Measurements from ENCODE around the gene ARHGEF28.

ARHGEF28 gene

GRCh38 chr5:73814233-73814846 lies 188.3 kb downstream of the ARHGEF28 start:
- no peak for DNase-seq (ENCODE audit: low read depth in 2 of 2)

GRCh38 chr5:73815631-73816030 lies 189.6 kb downstream of the ARHGEF28 start:
- DNase-seq (ENCODE audit: low read depth in 2 of 2): no peak

- DNase-seq (ENCODE audit: low read depth in 2 of 2): no peak
Measured at GRCh38 chr5:73816656-73817420, 190.8 kb downstream of the ARHGEF28 start.

GRCh38 chr5:73818357-73818756 lies 192.4 kb downstream of the ARHGEF28 start:
- DNase-seq (ENCODE audit: low read depth in 2 of 2): no peak

GRCh38 chr5:73820326-73820725 lies 194.3 kb downstream of the ARHGEF28 start:
- no peak for DNase-seq (ENCODE audit: low read depth in 2 of 2)

GRCh38 chr5:73821003-73821402 lies 195.0 kb downstream of the ARHGEF28 start:
- DNase-seq (ENCODE audit: low read depth in 2 of 2): no peak

GRCh38 chr5:73822278-73822988 lies 196.4 kb downstream of the ARHGEF28 start:
- no peak for DNase-seq (ENCODE audit: low read depth in 2 of 2)

GRCh38 chr5:73822989-73823339 lies 197.0 kb downstream of the ARHGEF28 start:
- DNase-seq (ENCODE audit: low read depth in 2 of 2): no peak

GRCh38 chr5:73823508-73823925 lies 197.5 kb downstream of the ARHGEF28 start:
- DNase-seq (ENCODE audit: low read depth in 2 of 2): no peak

GRCh38 chr5:73825199-73825598 lies 199.2 kb downstream of the ARHGEF28 start:
- DNase-seq (ENCODE audit: low read depth in 2 of 2): no peak

GRCh38 chr5:73825736-73826135 lies 199.7 kb downstream of the ARHGEF28 start:
- DNase-seq (ENCODE audit: low read depth in 2 of 2): no peak

GRCh38 chr5:73826301-73827105 lies 200.5 kb downstream of the ARHGEF28 start:
- DNase-seq (ENCODE audit: low read depth in 2 of 2): no peak

GRCh38 chr5:73827106-73827450 lies 201.1 kb downstream of the ARHGEF28 start:
- no peak for DNase-seq (ENCODE audit: low read depth in 2 of 2)

GRCh38 chr5:73828465-73828864 lies 202.5 kb downstream of the ARHGEF28 start:
- no peak for DNase-seq (ENCODE audit: low read depth in 2 of 2)

GRCh38 chr5:73830646-73831045 lies 204.7 kb downstream of the ARHGEF28 start:
- no peak for DNase-seq (ENCODE audit: low read depth in 2 of 2)

GRCh38 chr5:73831066-73831465 lies 205.1 kb downstream of the ARHGEF28 start:
- DNase-seq (ENCODE audit: low read depth in 2 of 2): no peak

GRCh38 chr5:73834693-73835092 lies 208.7 kb downstream of the ARHGEF28 start:
- no peak for DNase-seq (ENCODE audit: low read depth in 2 of 2)

- DNase-seq (ENCODE audit: low read depth in 2 of 2): no peak
Measured at GRCh38 chr5:73835726-73836125, 209.7 kb downstream of the ARHGEF28 start.

- no peak for DNase-seq (ENCODE audit: low read depth in 2 of 2)
Measured at GRCh38 chr5:73836607-73837006, 210.6 kb downstream of the ARHGEF28 start.

- no peak for DNase-seq (ENCODE audit: low read depth in 2 of 2)
Measured at GRCh38 chr5:73838901-73839300, 212.9 kb downstream of the ARHGEF28 start.

GRCh38 chr5:73841641-73842040 lies 215.6 kb downstream of the ARHGEF28 start:
- DNase-seq (ENCODE audit: low read depth in 2 of 2): no peak

- no peak for DNase-seq (ENCODE audit: low read depth in 2 of 2)
Measured at GRCh38 chr5:73844165-73844564, 218.2 kb downstream of the ARHGEF28 start.
